ENCODE measurements around the gene MAFB.

The MAFB gene

DNA sequence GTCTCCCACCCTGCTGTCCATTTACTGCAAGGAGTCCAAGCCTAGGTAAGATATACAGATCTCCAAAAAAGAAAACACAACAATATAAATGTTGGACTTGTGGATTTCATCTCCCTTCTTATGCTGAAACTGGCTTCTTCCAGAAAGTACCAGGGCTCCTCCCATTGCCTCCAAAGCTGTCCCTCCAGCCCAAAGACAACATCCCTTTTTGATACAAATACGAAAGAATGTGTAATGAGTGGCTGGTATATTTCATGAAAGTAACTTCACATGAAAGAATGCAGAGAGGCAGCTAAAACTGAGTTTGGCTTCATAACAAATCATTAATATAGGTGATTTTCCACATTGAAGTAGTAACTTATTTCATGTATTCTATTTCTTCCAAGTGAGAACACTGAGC, 7.9 kb downstream of the MAFB start:
- DNase-seq (ENCODE audit: low read depth): no peak

DNA sequence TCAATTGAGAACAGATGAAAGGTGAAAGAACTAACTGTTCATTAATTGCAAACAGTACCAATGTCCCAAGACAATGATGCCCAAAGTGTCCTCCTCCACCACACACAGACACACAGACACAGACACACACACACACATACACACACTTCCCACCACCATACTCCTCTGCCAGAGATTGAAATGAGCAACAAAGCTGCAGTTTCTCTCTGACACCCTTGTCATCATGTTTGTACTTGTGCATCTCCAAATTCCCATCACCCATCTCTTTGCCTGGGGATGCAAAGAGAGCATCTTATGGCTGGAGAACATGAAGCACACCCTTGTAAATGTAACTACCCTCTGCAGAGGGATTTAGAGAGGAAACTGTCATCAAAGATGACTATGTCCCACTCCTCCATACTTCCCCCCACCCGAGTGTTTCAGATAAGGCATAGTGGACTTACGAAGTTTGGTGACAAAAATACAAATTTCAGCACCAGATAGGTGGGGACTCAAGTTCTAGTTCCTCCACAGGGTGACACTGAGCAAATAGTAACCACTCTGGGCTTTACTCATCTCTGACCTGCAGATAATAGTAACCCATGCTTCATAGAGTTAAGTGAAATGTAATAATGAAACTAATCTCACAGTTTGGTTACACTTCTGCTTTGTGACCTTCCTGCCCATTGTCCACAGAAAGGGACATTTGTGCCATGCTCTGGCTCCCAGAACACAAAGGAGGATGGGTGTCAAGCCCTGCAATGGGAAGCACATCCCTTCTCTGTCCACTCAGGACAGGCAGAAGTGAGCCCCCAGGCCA, 8.7 kb downstream of the MAFB start:
- no peak for DNase-seq (ENCODE audit: low read depth)

DNA sequence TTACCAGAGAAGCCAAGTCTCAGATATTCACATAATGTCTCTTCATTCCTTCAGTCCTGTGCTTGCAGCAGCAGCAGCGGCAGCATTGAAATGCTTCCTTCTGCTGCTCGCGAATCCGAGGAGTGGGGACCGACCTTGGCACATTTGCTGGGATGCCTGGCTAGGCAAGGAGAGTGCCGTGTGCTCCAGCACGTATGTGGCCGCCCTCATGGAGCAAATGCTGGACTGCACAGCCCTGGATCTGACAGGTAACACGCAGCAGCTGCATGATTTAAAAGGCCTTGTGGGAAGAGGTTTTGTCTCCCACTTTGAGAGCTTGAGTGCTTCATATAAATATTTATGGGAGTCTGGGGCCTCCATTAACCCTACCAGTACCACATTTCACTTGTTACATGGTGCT, 9.9 kb downstream of the MAFB start:
- no peak for DNase-seq (ENCODE audit: low read depth)

DNA sequence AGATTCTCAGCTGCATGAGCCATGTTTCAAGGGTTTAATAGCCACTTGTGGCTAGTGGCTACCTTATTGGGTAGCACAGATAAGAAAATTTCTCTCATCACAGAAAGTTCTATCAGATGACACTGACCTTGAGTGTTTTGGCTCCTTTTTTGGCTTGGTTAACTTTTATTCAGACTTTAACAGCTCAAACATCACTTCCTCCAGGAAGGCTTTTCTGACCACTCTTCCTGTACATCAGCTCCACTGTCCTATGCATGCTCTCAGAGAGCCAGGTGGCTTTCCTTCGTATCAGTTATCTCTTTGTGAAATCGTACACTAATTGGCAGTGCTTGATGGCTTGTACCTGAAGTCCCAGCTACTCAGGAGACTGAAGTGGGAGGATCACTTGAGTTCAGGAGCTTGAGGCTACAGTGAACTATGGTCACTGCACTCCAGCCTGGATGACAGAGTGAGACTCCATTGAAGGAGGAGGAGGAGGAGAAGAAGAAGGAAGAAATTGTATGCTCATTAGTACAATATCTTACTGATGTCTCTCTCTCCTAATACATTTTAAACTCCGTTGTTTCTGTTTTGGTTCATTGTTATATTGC, 10.7 kb downstream of the MAFB start:
- DNase-seq (ENCODE audit: low read depth): no peak

DNA sequence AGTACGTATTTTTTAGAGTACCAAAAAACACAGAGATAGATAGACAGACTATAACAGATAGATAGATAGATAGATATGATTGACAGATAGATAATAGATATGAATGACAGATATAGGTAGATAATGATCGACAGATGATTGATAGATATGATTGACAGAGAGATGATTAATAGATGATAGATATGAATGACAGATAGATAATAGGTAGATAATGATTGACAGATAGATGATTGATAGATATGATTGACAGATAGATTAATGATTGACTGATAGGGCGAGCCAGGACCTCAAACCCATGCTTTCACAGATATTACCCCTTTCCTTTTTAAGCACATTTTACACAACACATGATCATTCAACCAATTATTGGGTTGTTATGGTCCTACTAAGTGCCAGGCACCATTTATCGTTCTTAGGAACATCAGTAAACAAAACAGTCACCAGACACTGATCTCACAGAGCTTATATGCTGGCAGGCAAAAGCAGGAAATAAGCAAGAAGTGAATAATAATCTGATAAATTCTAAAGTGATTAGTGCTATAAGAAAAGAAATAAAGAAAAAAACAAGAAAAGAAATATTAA, 11.6 kb downstream of the MAFB start:
- no peak for DNase-seq (ENCODE audit: low read depth)

DNA sequence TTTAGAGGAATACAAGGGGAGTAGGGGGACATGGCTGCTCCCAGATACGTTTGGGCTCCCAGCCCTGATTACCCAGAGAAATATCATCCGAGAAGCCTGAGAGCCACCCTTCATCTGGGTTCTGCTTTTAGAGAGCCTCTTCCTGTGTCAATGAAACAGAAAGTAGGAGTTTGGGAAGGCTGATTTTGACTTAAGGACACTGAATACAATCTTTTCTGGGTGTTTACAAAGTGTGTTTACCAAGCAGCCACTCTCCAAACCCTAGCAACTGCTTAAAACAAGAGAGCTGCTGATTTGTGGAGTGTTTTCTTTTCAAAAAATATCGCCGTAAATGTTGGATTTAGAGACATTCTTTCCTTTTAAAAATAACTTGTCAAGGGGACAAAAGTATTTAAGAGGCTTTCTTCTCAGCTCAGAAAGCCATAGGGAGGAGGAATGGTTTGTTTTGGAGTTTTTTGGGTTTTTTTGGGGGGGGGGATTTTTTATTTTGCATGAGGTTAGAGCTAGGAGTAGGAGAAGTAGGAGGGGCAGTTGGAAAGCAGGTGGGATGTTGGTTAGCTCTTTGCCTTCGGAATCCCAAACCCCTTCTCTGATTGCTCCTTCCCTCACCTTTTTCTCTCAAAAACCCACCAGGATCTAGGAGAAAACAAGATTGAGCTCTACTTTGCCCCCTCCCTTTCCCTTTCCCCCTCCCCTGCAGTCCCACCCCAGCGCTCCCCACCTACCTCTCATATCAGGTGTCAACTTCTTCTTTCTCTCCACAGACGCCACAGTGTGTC, 12.4 kb downstream of the MAFB start:
- no peak for DNase-seq (ENCODE audit: low read depth)

DNA sequence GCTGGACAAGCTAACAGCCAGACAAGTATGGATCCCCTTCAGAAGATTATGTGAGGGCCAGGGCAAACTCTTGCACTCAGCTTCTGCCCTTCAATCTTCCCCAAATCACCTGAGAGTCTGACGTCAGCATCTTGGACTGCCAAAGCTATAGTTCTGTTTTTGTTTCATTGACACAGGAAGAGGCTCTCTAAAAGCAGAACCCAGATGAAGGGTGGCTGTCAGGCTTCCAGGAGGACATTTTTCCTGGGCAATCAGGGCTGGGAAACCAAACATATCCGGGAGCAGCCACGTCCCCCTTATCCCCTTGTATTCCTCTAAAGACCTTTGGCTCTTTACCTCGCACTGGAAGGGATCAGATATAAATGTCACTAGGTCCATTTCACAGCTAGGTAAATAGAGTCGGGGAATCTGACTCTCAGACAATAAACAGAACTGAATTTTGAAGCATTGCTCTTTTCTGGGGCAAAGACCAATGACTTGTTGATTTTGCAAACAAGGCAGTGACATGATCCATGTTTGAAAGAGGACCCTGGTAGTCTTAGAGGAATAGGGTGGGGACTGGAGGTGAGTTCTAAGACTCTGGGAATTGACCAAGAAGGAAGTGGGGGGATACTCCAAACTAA, 13.3 kb downstream of the MAFB start:
- DNase-seq (ENCODE audit: low read depth): no peak

DNA sequence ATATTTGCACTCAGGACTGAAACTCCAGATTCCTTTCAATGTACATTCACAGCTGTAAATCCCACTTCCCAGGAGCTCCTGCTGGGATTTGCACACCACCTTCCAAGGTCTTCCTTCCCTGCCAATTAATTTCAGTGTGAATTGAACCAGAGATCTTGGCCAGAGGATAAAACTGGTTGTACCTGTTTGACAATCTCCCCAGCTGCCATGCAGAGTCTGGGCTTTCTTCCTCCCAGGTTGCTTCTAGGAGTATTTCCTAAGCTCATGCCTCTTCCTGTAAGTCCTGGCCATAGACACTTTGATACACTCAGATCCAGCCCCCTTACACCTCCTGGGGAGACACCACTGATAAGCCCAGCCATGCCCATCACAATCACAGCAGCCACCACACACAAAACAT, 15.6 kb downstream of the MAFB start:
- no peak for DNase-seq (ENCODE audit: low read depth)

DNA sequence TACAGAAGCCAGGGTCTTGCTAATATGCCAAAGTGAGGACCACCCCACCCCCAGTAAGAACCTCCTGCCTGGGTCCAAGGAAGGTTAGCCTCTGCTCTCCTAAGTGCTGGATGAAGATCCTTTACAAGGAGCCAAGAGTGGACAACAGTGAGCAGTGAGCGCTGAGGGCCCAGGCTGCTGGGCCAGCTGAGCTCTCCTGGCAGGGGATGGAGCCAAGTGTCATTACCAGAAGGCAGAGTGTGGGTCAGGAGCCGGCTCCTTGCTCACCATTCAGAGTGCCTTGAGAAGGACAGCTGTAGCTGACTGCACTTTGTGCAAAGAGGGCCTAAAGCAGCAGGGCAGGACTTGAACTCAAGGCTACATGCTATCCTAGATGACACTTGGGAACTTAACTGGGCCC, 16.9 kb downstream of the MAFB start:
- DNase-seq (ENCODE audit: low read depth): no peak

DNA sequence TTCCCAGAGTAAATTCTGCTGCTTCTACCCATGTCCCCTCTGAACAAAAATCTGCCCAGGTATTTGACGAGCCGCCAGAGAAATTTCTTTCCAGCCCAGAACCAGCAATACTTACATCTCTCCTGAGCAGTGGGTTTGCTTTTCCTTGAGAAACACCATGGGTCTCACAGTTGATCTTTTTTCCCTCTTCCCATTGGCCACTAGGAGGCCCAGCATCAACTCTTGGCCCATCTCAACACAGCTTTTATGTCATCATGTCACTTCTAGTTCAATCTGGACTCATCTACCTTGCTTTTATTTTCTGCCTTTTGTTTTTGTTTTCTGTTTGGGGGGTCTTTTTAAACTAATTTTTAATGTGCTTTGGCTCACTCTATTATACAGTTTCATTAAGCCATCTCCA, 18.8 kb downstream of the MAFB start:
- DNase-seq (ENCODE audit: low read depth): no peak

DNA sequence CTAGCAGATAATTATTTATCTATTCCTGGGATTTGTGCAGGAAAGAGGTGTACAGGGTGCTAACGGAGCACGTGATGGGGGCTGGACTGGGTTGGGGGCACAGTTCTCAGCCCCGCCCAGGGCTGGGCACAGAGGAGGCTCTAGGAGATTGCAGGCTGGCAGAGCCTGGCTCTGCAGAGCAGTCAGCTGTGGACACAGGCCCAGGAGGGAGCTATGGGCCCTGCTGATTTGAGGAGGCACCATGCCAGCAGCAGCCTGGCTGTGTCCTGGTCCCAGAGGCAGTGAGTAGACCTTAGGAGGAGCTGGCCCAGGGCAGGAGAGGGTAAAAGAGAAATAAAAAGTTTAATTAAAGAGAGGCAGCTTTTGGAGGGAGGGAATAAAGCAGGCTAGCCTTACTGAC, 19.3 kb downstream of the MAFB start:
- no peak for DNase-seq (ENCODE audit: low read depth)

DNA sequence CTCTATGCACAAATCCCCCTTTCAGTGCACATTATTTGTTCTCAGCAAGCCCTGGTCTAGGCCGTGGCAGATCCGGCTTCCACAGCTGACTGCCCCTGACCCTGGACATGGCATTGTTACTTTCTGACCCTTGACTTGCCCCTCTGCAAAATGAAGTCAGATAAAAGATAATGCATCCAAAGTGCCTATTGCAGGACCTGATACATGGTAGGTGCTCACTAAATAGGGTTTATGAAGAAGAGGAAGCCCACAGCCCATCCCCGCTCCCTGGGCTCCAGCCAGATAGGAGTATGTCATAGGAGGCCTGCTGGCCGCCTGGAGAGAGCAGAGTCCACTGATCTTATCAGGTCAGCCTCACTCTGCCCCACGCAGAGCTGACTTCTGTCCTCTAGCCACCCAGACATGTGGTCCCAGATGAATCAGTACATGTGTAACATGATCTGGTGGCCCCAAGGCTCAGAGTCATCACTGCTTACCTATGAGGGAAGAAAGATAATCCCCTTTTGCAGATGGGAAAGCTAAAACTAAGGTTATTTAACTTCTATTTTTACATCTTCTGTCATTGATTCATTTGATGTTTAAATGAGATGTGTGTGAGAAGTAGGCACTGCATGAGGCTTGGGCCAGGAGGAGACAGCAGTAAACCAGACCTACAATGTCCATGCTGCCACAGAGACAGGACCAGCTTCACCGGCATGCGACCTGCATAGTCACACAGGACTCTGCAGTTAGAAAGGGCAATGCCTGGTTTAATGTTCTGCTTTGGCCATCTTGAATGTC, 20.4 kb downstream of the MAFB start:
- DNase-seq (ENCODE audit: low read depth): no peak

DNA sequence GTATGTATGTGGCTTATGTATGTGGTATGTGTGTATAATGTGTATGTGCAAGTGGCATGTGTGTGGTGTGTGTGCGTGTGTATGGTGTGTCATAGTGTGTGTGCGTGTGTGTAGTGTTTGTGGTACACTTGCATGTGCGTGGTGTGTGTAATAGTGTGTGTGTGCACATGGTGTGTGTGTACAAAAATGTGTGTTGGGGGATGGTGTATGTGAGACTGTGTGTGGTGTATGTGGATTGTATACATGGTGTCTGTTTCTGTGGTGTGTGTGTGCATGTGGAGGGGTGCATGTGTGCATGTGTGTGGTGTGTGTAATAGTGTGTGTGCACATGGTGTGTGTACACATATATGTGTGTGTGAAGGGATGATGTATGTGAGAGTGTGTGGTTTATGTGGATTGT, 21.5 kb downstream of the MAFB start:
- no peak for DNase-seq (ENCODE audit: low read depth)

DNA sequence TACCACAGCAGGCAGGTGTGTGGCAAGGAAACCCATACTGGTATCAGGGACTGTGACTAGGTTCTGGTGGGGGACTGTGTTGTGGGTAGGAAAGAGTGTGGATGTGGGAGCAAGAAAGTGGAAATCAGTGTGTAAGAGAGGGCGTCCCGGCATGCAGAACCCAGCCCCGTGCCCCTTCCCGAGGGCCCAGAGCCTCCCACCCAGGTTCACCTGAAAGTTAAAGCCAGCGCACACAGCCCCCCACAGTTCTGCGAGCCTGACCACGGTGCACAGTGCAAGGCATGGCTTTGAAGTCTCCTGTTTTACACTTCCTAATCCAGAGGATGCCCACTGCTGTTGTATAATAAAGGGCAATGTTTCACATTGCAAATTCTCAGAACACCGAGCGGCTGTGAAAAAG, 22.7 kb downstream of the MAFB start:
- no peak for DNase-seq (ENCODE audit: low read depth)

DNA sequence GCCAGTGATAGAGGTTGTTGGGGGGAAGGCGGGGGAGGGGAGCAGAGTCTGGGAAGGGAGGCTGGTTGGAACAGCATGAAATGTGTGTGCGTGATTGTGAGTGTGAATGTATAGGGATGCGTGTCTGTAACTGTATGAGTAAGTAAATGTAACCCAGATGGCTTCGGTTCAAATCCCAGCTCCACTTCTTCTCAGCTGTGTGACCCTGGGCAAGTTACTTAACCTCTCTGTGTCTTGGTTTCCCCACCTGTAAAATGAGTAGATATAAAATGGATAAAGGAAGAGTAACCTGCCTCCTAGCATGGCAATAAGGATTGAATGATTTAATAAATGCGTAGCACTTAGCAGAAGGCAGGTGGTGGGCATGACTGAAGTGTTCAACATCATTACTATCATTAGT, 24.1 kb downstream of the MAFB start:
- DNase-seq (ENCODE audit: low read depth): no peak

DNA sequence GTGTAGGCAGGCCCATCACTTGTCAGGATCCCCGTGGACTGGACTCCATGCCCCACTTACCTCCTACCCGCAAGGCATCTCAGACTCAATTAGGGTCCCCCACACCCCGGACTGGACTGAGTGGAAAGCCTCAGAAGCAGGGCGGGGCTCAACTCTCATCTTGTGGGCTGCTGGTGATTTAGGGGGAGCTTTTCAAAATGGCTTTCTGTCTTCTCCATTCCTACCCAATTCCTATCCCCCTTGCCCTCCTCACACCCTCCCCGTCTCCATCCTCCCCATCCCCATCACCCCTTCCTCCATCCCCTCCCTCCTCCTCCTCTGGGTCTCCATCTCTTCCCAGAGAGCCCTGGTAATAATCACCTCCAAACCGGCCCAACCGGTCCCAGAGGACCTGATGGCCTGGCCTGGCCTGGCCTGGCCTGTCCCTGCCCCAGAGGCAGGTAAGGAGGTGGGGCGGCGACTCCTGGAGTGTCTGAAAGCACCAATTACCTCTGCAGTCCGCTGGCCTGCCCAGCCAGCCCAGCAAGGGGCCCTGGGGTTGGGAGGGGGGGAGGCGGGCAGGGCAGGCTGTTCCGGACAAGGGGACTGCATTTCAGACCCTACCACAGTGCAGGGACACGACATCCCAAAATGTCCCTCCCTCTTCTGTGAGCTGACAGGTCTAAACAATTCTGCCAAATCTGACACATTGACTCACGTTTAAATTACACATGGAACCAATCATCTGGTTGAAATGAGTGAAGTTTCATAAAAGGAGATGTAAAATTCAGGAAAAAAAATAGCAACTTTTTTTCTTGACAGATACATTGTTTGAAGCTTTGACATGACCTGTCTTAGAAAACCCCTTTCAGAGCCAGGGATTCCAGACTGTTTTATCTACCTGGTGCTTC, 24.8 kb downstream of the MAFB start:
- no peak for DNase-seq (ENCODE audit: low read depth)

DNA sequence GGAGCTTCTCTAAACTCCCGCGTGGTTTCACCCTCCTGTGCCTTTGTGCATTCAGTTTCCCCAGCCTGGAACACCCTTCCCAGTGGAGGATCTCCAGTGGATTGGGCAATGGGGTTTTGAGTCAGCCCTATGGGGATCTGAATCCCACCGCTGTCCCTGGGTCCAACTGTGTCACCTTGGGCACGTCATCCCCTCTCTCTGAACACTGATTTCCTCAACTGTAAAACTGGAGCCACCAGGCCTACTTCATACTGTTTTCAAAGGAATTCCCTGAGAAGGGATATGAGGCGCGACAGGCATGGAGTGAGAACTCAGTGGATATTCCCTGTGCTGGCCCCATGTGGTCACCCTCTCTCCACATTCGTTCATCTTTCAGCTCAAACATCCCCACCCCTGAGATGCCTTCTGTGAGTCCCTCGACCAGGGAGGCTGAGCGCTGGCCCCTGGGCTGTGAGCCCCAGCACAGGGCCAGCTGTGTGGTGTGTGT, 25.7 kb downstream of the MAFB start:
- no peak for DNase-seq (ENCODE audit: low read depth)

DNA sequence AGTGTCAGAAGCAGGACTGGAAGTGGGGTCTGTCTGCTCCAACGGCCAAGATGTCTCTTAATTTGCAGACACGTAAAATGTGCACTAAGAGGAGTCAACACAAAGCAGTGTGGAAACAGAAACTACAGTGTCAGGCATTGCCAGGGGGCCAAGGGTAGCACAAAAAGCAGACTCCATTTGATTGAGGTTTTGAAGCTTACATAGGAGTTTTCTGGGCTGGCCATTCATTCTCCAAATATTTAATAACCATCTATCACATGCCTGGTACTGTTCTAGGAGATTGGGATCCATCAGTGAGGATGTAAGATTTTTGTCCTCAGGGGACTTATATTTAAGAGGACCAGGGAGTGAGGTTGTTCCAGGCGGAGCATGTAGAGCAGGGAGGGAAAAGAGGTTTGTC, 29.5 kb downstream of the MAFB start:
- no peak for DNase-seq (ENCODE audit: low read depth)

DNA sequence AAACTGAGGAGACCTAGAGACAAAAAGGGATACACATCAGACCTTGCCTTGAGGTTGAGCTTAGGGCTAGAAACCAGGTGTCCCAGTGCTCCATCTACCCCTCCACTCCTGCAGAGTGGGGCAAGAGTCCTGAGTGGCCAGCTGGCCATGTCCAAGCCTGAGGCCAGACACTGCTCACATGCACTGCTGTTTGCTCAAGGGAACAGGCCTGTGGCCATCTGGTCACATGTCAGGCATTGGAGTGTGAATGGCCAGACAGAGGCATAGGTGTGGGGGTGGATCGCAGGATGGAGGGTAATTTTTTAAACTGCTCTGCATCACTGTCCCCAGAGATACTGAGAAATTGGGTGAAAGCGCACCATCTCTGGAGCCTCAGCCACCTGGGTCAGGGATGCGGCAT, 30.5 kb downstream of the MAFB start:
- DNase-seq (ENCODE audit: low read depth): no peak

DNA sequence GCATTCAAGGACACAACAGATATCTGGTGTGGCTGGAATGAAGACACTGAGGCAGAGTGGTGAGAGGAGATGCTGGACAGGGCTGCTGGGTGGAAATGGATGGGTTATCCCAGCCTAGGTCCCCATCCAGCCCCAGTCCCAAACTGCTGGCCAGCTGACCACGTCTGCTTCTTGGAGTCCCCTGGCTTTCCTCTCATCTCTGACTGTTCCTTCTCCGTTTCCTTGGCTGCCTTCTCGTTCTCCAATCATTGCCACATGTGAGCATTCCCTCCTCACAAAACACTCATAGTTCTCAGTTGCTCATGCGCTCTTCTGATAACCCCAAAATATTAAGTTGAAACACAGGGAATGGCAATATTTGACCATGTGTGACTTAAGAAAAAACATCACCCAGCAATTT, 31.5 kb downstream of the MAFB start:
- DNase-seq (ENCODE audit: low read depth): no peak

DNA sequence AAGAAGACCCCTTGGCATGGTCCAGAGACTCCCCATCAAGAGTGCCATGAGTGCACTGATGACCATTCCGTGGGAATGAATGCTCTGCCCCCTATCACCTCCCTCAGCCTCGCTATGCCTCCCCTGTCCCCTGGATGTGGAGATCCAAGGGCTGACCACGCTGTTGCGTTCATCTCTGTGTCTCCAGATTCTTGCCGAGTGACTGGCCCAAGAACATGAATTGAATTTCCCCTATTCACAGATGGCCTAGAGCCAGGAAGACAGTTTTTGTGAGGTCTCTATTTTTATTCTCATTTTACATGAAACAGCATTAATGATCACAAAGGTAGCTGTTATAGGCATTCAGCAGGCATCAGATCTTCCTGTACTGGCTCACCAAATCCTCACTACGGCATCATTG, 33.6 kb downstream of the MAFB start:
- DNase-seq (ENCODE audit: low read depth): no peak
